Stimulated activated CD8-positive, alpha-beta memory T cell treated with anti-CD3 and anti-CD28 coated beads, Interleukin-7, amount 100 ng/mL, for 1 hour (primary cell): ENCODE measurements around the gene CCNL1.
"Not testable (repeated sequence)": the region's sequence is repeated elsewhere in the genome, so short reads cannot be mapped to it uniquely, and the experiment has no call there.

Experiments used
- DNase-seq, 2 donors: peaks; one replicate each; pipeline ENCODE4 v3.0.0-alpha.2; 2020; ENCODE audit warnings: low read depth in 2 of 2

Gene CCNL1

GRCh38 chr3:157103280-157103679, 56.7 kb downstream of the CCNL1 start:
- no peak for DNase-seq

- DNase-seq, result not testable (repeated sequence)
Measured at GRCh38 chr3:157102595-157102994, 57.4 kb downstream of the CCNL1 start.

GRCh38 chr3:157102098-157102497, 57.8 kb downstream of the CCNL1 start:
- no peak for DNase-seq

- no peak for DNase-seq
Measured at GRCh38 chr3:157101486-157101885, 58.5 kb downstream of the CCNL1 start.

GRCh38 chr3:157100608-157101396, 59.1 kb downstream of the CCNL1 start:
- no peak for DNase-seq

- DNase-seq, result no peak
Measured at GRCh38 chr3:157100096-157100477, 59.9 kb downstream of the CCNL1 start.

- no peak for DNase-seq
Measured at GRCh38 chr3:157099326-157100095, 60.4 kb downstream of the CCNL1 start.

- no peak for DNase-seq
Measured at GRCh38 chr3:157098823-157099185, 61.1 kb downstream of the CCNL1 start.

- DNase-seq, result no peak
Measured at GRCh38 chr3:157098121-157098822, 61.7 kb downstream of the CCNL1 start.
